Epithelial cell of proximal tubule (primary cell): ENCODE data around the gene CCT8. TPM values are rescaled to one million over a fixed set of nuclear protein-coding genes. Genes with fewer than 3 reads are reported as not detected.

Source experiments
- DNase-seq: peaks from one replicate; pipeline ENCODE4 v3.0.0-alpha.2; 2011; ENCODE audit warnings: low read depth
- H3K4me3 ChIP-seq: 2 replicates; pipeline ENCODE4 v1.5.1; 2011; ENCODE audit warnings: low read depth, mild to moderate bottlenecking, low read length
- total RNA-seq: library from RNA; depleted of rRNA; stranded (reverse); fragments of >200 nt; gene quantifications from 2 replicates; pipeline ENCODE4 v1.2.3, GENCODE V29; 2015
- TF ChIP-seq, protein P1 (sequence below): conservative IDR thresholded peaks from 2 replicates; pipeline ENCODE4 v1.5.1; 2012; ENCODE audit warnings: low read depth, mild to moderate bottlenecking, low read length

The CCT8 gene
- total RNA-seq, 1 donor from 2014 or later = 282 TPM

DNA sequence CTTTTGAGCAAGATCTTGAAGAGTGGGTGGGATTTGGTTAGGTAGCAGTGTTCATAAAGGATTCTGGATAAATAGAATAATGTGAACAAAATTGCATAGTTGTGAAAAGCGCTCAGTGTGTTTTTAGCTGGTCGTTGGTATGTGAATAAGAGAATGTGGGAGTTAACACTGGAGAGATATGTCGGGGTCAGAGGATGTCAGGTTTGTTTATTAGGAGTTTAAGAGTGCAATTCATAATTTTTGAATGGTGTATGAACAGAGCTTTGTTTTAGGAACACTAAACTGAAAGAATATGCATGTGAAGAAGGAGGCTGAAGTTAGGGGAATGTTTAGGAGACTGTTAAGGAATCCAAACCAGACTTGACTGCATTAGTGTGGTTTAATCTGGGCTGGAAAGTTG lies 39.6 kb downstream of the CCT8 start:
- no peak overlapping the region for H3K4me3 ChIP-seq
- no peak for DNase-seq
- TF ChIP-seq, protein P1, sequence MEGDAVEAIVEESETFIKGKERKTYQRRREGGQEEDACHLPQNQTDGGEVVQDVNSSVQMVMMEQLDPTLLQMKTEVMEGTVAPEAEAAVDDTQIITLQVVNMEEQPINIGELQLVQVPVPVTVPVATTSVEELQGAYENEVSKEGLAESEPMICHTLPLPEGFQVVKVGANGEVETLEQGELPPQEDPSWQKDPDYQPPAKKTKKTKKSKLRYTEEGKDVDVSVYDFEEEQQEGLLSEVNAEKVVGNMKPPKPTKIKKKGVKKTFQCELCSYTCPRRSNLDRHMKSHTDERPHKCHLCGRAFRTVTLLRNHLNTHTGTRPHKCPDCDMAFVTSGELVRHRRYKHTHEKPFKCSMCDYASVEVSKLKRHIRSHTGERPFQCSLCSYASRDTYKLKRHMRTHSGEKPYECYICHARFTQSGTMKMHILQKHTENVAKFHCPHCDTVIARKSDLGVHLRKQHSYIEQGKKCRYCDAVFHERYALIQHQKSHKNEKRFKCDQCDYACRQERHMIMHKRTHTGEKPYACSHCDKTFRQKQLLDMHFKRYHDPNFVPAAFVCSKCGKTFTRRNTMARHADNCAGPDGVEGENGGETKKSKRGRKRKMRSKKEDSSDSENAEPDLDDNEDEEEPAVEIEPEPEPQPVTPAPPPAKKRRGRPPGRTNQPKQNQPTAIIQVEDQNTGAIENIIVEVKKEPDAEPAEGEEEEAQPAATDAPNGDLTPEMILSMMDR = no peak

- TF ChIP-seq, protein P1 = no peak
- DNase-seq = no peak
- no peak overlapping the region for H3K4me3 ChIP-seq
These were observed 40.1 kb downstream of the CCT8 start for GRCh38 chr21:29033301-29033700.

DNA sequence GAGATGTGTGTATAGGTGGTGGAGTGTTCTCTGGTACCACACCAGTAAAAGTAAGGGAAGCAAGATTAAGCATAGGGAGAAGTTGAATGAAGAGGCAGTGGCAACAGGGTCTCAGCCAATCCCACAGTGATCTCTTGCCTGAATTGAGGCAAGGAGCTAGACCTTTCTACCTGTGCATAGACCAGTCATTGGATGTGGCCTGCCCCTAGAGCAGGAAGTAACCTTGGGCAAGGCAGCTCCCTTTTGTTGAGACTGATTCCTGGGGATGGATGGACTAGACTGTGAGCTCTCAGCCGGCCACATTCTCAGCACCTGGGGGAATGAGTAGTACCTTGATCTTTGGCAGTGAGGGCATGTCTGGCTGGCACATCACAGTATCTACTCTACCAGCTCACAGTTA lies 42.5 kb downstream of the CCT8 start:
- H3K4me3 ChIP-seq = no peak overlapping the region
- TF ChIP-seq, protein P1 = no peak
- no peak for DNase-seq

- no peak overlapping the region for H3K4me3 ChIP-seq
- TF ChIP-seq, protein P1 = no peak
- DNase-seq = no peak
These were observed 43.9 kb downstream of the CCT8 start for GRCh38 chr21:29029524-29029923.

- DNase-seq = no peak
- H3K4me3 ChIP-seq = peak overlapping the region; percentile 86
- TF ChIP-seq, protein P1 = no peak
These were observed 48.1 kb downstream of the CCT8 start for GRCh38 chr21:29025328-29025713.

DNA sequence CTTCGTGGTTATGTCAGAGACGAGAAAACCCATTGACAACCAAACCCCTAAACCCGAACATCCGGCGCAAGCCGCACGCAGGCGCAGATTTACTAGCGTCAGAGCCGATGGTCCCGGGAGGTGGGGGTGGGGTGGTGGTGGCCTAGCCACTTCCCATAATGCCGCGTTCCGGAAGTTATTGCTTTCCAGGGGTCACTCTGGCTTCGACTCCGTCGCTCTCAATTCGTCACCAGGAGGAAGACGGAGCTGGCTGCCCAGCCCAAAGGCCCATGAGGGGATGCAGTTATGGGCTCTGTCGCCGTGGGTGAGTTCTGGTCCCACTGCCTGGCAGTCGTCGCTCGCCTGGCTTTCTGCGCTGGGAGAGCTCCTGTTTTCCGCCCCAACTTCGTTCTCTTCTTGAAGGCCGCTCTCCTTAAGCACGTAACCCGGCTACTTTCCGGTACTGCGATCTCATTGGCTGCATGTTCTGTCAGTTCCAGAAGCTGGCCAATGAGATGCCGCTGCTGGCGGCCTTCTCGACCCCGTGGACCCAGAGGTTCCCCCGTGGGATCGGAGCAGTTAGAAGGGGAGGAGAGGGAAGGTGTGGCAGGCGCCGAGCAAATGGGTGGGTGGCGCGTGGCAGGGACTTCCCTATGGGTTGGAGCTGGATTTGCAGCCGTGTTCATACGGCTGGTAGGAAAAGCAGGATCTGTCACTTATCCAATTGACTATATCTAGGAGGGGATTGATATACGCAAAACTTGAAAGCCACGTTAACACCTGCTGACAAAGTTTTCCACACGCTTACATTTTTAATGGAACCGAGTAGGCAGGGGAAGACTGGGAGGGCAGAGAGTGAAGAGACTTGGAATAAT lies 48.7 kb downstream of the CCT8 start, which contains the start of gene USP16:
Gene USP16 (plus strand): TSS at position 195 of the 854 bp plus-strand sequence. CDS start 3,246 bp downstream, outside the sequence.
- DNase-seq = peak; percentile 96
- TF ChIP-seq, protein P1 = peak; percentile 12
- peak within 1 kb of the TSS; percentile 86 for H3K4me3 ChIP-seq

- DNase-seq = no peak
- H3K4me3 ChIP-seq = no peak overlapping the region
- TF ChIP-seq, protein P1 = no peak
These were observed 51.3 kb downstream of the CCT8 start for GRCh38 chr21:29022166-29022565.
